Glomerular endothelial cell (primary cell): ENCODE results near the gene ZNF518B. TPM values are rescaled to one million over a fixed set of nuclear protein-coding genes. Genes with fewer than 3 reads are reported as not detected.
"Not testable (repeated sequence)": the region's sequence is repeated elsewhere in the genome, so short reads cannot be mapped to it uniquely, and the experiment has no call there.

Source experiments
- DNase-seq: peaks from one replicate; pipeline ENCODE4 v3.0.0-alpha.2; 2011; ENCODE audit warnings: low read depth, low spot score; ENCODE audit errors: extremely low read depth
- total RNA-seq: library from RNA; depleted of rRNA; stranded (reverse); fragments of >200 nt; gene quantifications from 2 replicates; pipeline ENCODE4 v1.2.3, GENCODE V29; 2015

ZNF518B gene
- total RNA-seq, 1 donor from 2014 or later: 26.4 TPM

DNA sequence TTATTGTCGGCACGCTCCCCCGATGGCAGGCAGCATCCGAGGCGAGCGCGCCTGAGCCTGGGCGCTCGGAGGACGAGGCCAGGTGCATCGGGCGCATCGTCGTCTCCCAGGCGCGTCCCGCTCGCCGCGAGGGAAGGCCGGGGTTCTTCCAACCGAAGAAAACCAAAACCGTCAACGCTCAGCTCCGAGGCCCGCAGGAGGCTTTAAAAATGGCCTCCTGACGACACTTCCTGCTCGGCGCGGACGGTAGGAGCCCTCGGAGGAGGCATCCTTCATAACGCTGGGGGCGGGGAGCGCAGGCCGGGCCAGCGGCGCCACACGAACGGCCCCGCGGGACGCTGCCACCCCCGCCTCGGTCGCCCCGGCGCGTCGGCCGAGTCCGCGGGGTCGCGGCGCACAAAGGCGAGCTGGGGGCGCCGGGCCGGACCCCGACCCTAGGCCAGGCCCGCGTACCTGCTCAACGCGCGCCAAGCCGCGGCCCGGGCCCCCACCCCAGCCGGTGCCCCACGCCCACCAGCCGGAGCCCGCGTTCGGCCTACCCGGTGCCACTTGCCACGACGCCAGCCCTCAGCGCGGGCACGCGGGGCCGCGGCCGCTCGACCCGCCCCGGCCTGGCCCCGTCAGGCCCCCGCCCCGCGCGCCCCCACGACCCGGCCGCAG lies 501 bp downstream of the ZNF518B start:
- DNase-seq: no peak

- no peak for DNase-seq
Observed at GRCh38 chr4:10456260-10456594, 999 bp downstream of the ZNF518B start.

GRCh38 chr4:10455133-10455532 lies 2.1 kb downstream of the ZNF518B start:
- DNase-seq: no peak

DNA sequence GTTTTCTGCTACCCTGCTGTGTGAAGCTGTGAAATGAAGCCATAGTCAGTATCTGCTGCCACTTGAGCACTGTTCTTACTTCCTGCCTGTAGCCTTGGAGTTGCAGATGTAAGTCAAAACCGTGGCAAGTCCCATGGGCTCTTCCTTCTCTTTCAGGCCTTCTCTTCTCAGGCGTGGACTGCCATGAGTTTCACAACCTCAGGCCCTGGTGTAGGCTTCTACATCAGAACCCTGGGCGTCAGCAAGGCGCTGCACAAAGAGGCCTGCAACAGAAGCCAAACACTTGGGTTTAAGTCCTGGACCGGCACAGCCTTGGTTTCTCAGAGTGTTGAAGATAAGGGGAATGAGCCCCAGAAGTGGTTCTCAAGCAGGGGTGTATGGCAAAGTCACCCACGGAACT lies 2.5 kb downstream of the ZNF518B start:
- DNase-seq: no peak

DNA sequence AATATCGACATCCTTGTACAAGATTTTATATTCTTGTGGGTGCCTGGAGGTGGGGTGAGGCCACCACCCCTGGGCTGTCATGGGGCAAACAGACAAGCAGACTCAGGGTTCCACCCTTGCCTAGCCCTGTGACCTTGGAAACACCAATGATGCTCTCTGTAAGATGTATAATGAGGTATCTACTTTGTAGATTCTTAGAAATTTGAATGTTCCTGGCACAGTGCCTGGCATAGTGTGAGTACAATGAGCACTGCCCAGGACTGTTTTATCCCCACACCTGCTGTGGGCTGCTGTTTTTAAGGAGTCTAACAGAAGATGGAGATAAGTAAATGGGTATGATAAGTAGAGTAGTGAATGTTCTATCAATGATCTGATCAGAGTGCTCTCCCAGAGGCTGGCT lies 3.1 kb downstream of the ZNF518B start:
- no peak for DNase-seq

DNA sequence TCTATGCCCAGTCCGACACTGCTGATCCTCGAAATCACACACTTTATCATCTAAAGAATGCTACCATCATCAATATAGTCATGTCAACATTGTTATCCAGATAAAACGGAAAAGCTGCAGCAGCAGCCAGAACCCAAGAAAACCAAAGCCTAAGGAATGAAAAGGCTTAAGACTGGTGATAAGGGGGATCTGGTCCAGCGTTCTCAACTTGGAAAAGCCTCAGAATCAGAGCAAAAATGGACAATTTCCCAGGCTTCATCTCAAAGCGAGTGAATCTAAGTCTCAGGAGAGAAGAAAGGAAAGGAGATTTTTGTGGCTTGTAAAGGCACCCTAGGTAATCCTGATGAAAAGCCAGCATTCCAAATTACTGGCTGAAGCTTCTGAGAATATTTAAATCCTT lies 8.2 kb downstream of the ZNF518B start:
- DNase-seq: no peak

GRCh38 chr4:10442976-10443375 lies 14.2 kb downstream of the ZNF518B start:
- DNase-seq: no peak

DNA sequence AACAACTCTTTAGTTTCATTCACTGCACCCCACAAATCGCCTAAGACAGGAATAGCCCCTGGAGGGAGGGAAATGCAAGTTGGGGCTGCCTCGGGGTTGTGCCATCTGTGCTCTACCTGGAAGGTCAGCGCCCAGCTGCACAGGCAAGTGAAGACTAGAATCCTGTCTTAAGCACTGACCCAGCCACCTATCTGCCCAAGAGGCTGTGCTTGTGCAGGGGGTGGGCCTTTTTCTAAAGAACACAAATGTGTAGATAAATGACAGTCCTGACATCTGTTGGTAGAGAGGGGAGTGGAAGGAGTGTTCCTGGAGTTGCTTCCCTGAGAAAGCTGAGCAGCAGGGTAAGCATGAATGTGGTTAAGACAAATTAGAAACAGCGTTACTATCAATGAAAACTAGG lies 15.7 kb downstream of the ZNF518B start:
- no peak for DNase-seq

DNA sequence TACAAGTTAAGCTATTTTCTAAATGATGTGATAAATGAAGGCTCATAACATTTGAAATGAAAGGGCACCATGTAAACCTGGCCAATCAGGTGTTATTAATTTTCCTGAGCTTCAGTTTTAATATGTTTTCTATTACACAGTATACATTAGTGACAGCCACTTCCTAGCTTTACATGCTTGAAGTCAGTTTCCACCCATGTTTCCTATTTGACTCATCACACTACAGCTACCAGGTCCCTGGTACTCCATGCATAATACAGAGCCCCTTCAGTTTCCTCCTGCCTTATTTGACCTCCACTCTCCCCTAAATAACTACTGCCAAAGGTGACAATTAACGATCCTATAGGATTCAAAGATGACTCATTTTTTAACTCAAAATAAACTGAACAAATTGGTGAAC lies 18.3 kb downstream of the ZNF518B start:
- DNase-seq: no peak

DNA sequence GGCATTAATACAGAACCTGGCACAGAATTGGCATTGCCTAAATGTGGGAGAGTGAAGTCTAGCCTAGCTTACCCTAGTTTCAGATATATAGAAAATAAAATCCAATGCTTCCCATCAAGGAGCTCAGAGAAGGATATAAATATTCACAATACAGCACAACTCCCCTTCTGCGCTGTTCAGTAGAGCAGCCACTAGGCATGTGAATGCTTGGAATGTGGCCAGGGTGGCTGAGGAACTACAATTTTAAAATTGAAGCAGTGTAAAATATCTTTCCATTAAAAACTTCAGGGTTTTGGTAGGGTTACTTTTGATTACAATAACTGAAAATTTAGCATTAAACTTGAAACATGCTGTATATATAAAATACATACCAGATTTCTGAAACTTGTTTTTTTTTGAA lies 19.5 kb downstream of the ZNF518B start:
- DNase-seq: no peak

DNA sequence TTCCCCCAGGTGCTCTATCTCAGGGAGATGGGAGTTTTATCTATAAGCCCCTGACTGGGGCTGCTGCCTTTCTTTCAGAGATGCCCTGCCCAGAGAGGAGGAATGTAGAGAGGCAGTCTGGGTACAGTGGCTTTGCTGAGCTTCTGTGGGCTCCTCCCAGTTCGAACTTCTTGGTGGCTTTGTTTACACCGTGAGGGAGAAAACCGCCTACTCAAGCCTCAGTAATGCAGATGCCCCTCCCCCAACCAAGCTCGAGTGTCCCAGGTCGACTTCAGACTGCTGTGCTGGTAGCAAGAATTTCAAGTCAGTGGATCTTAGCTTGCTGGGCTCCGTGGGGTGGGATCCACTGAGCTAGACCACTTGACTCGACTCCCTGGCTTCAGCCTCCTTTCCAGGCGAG lies 29.5 kb downstream of the ZNF518B start:
- not testable (repeated sequence) for DNase-seq

DNA sequence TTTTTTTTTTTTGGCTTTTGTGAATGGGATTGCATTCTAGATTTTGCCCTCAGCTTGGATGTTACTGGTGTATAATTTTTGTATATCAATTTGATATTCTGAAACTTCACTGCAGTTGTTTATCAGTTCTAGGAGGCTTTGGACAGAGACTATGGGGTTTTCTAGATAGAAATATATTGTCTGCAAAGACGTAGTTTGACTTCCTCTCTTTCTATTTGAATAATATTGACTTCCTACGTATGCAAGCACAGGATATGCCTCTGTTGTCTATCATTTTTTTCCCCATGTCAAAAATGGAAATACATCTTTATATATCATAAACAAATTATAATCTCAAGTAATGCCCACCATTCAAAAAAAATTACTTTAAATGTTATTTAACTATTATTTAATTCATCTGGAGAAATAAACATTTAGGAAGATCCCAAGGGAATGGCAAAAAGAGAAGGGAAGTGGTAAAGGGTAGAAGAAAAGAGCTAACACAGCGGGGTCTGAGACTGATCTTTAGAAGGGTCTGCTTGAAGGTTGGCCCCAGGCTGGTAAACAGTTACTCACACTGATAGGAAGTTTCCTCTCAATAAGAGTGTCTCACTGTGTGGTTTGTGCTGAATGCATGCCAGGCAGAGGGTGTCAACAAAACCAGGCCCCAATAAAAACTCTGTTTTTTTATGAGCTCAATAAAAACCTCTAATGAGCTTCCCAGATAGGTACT lies 35.7 kb downstream of the ZNF518B start:
- DNase-seq: no peak

- no peak for DNase-seq
Observed at GRCh38 chr4:10417740-10418139, 39.5 kb downstream of the ZNF518B start.

- no peak for DNase-seq
Observed at GRCh38 chr4:10416441-10416840, 40.8 kb downstream of the ZNF518B start.

DNA sequence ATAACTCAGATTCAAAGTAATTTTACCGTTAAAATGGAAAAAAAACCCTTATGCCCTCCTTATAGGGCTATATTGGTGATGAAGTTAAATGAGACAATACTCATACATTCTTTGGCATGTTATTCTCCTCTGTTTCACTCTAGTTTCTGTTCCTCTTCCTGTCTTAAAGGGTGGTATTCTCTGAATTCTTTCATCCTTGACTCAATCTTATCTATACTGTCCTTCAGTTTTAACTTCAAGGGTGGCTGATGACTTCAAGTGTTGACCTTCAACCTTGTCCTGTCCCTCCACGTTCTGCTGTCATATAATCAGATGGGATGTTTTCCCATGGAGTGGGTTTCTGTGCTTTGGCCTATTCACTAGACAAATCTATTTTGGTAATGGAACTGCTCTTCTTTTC lies 44.0 kb downstream of the ZNF518B start:
- DNase-seq: no peak

GRCh38 chr4:10405672-10406071 lies 51.6 kb downstream of the ZNF518B start:
- DNase-seq: no peak

DNA sequence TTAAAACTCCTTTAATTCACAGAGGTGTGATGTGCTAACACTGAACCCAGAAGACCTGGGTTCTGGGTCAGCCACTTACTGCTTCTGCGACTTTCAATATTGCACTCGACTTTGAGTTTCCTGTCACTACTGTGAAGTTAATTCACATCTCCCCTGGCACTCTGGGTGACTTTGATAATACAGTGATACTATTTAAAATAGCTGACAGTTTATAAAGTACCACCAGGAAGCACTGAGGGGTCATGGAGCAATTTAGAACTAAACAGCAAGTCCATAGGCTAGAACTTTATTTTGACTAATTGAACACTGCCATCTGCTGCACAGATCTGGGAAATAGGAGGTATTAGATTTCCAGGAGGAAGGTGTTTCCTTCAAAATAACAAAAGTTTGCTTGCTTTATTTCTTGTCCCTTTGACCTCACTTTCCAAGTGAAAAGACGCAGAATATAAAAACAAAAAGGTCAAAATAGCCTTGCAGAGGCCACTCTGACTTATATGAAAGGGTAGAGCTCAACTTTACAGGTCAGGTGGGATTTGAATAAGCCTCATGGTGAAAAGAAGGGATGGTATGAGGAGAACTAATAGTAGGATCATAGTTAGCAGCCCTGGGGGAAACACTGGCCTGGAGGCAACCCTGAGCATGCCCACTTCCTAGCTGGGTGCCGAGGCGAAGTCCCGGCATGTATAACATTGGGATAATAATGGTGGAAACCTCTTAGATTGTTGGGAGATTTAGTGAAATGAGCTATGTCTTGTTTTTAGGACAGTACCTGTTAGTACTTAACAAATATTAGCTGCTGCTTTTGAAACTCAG lies 53.4 kb downstream of the ZNF518B start:
- DNase-seq: peak; percentile 14

- DNase-seq: no peak
Observed at GRCh38 chr4:10395971-10396580, 61.1 kb downstream of the ZNF518B start.
